Stimulated activated CD4-positive, alpha-beta T cell treated with anti-CD3 and anti-CD28 coated beads, Interleukin-4, amount 100 ng/mL, for 4 hours (primary cell): ENCODE data around the gene ATXN10.
"Not testable (repeated sequence)": the region's sequence is repeated elsewhere in the genome, so short reads cannot be mapped to it uniquely, and the experiment has no call there.

Experiments used
- DNase-seq, 2 experiments: peaks; one replicate each; pipeline ENCODE4 v3.0.0-alpha.2; 2020

Gene ATXN10

GRCh38 chr22:45680932-45681700 lies 9.5 kb downstream of the ATXN10 start:
- no peak for DNase-seq

- DNase-seq = no peak
Measured at GRCh38 chr22:45682064-45682463, 10.4 kb downstream of the ATXN10 start.

- not testable (repeated sequence) for DNase-seq
Measured at GRCh38 chr22:45682773-45683172, 11.1 kb downstream of the ATXN10 start.

GRCh38 chr22:45683248-45683647 lies 11.6 kb downstream of the ATXN10 start:
- no peak for DNase-seq

GRCh38 chr22:45683680-45684079 lies 12.0 kb downstream of the ATXN10 start:
- DNase-seq = no peak

- no peak for DNase-seq
Measured at GRCh38 chr22:45684169-45684568, 12.5 kb downstream of the ATXN10 start.

GRCh38 chr22:45684752-45685574 lies 13.3 kb downstream of the ATXN10 start:
- DNase-seq = no peak

GRCh38 chr22:45686004-45686403 lies 14.4 kb downstream of the ATXN10 start:
- no peak for DNase-seq

GRCh38 chr22:45686836-45687235 lies 15.2 kb downstream of the ATXN10 start:
- DNase-seq = no peak

- no peak for DNase-seq
Measured at GRCh38 chr22:45688600-45689080, 17.0 kb downstream of the ATXN10 start.

- DNase-seq = no peak
Measured at GRCh38 chr22:45689211-45689610, 17.6 kb downstream of the ATXN10 start.

GRCh38 chr22:45690008-45690407 lies 18.4 kb downstream of the ATXN10 start:
- no peak for DNase-seq

- no peak for DNase-seq
Measured at GRCh38 chr22:45692549-45692948, 20.9 kb downstream of the ATXN10 start.

- no peak for DNase-seq
Measured at GRCh38 chr22:45693835-45694234, 22.2 kb downstream of the ATXN10 start.

GRCh38 chr22:45696227-45696626 lies 24.6 kb downstream of the ATXN10 start:
- DNase-seq = no peak

GRCh38 chr22:45698094-45698493 lies 26.5 kb downstream of the ATXN10 start:
- no peak for DNase-seq

GRCh38 chr22:45702981-45703380 lies 31.3 kb downstream of the ATXN10 start:
- DNase-seq = no peak

GRCh38 chr22:45703758-45704157 lies 32.1 kb downstream of the ATXN10 start:
- DNase-seq = no peak

- no peak for DNase-seq
Measured at GRCh38 chr22:45704648-45705047, 33.0 kb downstream of the ATXN10 start.

- DNase-seq = no peak
Measured at GRCh38 chr22:45707605-45708004, 36.0 kb downstream of the ATXN10 start.

- no peak for DNase-seq
Measured at GRCh38 chr22:45708145-45708544, 36.5 kb downstream of the ATXN10 start.

- DNase-seq = no peak
Measured at GRCh38 chr22:45709060-45709739, 37.6 kb downstream of the ATXN10 start.

GRCh38 chr22:45709866-45710265 lies 38.2 kb downstream of the ATXN10 start:
- DNase-seq = no peak
